ENCODE data around the gene C3orf22.

The C3orf22 gene

DNA sequence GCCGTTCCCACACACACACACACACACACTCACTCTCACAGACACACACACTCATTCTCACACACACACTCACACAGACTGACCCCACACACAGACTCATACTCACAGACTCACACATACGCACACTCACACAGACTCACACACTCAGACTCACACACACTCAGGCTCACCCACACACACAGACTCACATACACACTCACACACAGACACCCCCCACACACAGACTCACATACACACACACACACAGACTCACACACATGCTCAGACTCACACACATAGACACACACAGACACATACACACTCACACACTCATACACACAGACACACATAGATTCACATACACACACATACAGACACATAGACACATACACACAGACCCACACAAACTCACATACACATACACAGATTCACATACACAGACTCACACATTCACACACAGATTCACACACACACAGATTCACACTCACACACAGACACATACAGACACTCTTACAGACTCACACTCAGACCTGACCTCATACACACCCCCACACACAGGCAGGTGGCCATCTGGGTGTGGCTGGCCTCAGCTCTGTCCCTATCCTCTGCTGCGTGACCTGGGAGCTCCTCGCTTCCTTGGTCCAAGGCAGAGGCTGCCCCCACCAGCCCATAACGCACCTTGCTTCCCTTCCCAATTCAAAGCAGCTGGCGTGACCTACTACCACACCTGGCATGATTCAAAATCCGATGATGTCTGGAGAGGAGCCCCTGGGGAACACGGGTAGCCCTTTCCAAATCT is 1.9 kb downstream of the C3orf22 start:
- no peak for DNase-seq (ENCODE audit: low read depth in 2 of 2)

DNA sequence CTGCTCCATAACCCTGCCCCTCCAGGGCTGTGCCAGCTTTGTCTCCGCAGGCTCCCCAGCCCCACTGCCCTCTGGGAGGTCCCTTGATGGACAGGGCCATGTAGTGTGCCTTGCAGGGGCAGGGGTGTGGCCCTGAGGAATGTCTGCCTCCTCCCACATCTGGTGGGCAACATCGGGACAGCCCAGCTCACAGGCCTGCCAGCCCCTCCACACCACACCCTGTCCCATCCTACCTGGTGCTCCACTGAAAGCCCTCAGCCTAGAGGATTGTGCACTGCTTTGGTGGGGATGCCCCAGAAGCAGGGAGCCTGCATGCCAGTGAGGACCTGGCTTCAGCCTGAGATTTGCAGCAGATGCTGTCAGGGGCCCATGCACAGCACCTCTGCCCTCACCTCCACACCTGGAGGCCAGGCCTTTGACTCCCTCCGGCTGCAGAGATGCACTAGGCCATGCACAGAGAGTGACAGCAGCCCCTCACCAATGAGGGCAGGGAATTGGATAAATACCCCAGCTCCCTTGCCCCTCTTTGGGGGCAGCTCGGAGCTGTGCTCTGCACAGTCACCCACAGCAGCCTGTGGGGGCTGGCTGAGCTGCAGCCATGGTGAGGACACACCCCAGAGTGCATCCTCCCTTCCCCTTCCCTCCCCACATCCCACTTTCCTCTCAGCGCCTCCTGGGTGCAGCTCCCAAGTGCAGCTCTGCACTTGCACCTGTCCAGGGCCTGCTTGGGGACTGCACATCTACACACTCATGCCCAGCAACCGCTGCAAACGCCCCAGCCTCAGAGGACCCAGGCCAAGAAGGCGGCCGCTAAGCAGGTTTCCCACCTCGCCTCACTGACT is 2.7 kb downstream of the C3orf22 start:
- no peak for DNase-seq (ENCODE audit: low read depth in 2 of 2)

DNA sequence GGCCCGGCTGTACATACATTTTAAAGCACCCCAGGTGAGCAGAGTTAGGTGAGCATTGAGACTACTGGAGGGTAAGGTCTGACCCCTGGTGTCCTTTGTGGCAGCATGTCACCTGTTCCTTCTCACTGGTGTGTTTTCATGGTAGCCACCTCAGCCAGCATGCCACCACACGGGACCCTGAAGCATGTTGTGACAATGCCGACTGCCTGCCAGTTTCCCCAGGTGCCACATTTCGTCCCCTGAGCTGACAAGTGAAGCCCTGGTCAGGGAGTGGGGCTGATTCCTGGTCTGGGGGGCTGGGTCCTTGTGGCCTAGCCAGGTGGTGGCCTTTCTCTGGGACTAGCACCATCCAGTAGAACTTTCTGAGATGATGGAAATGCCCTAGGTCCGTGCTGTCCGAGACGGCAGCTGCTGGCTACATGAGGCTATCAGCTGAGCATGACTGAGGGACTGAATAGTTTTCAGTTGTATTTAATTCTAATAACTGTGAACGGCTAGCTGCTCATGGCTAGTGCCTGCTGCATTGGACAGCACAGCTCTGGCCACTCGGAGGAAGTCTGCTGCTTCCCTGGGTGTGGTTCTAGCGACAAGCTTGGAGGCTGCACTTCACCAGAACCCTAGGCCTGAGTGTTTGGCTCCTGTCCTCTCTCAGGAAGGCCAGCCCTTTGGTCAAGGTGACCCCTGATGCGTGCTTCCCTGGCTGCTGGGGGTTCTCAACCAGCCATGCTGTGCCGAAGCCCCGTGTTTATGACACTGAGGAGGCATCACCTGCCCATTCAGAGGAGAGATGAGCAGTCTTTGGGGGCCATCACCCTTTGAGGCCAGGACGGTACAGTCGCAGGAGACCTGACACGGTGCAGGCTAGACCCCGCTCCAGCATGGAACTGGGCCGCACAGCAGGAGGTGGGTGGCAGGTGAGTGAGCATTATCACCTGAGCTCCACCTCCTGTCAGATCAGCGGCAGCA is 3.9 kb downstream of the C3orf22 start:
- no peak for DNase-seq (ENCODE audit: low read depth in 2 of 2)

DNA sequence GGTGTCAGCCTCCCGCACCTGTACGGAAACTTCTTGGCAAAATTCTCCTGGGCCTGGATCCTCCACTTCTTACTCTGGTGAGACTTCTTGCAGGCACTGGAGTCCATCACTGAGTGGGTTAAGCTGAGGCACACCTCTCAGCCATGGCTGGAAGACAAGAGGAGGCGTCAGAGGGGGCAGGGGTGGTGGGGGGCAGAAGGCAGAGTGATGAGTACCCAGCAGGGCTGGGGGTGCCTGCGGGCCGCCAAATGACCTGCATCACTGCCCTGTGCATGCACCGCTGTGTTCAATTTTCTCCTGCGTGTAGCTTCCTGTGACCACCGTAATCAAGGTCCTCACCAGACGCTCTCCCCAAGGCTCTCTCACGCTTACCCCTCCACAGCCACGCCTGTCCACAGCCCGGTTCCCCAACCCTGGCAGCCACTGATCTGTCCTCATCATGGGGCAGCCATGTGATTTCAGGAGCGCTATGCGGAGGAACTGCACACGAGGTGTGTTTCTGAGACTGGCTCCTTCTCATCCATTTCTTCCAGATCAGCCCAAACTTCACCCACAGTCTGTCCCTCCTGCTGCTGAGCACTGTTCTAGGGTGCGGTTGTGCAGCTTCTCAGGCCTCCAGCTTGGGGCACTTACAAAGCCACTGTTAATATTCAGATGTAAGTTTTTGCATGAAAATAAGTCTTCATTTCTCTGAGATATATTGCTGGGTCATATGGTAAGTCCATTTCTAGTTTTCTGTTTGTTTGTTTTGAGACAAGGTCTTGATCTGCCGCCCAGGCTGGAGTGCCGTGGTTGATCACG is 5.2 kb downstream of the C3orf22 start:
- no peak for DNase-seq (ENCODE audit: low read depth in 2 of 2)

DNA sequence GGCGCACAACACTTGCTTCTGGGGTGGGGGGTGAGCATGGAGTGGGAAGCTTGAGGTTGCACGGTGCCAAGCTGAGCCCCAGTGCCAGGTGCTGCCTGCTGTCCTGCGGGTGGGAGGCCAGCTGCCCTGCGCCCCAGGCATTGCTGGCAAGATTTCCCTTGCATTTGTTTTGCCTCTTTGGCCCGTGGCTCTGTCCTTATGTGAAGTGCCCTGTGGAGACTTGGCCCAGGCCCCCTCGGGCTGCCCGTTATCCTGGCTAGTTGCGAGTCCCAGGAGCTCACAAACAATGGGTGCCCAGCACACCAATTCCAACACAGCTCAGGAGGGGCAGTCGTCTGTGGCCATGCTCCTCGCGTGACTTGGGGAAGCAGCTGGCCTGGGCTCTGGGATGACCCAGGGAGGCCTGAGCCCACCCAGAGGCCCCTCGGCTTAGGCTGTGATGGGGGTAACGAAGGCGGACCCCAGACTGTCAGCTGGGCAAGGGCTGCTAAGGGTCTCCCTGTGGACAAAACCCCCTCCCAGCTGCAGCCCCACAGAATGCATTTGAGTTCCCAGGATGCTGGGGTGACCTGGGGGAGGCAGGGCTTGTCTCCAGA is 5.9 kb downstream of the C3orf22 start:
- no peak for DNase-seq (ENCODE audit: low read depth in 2 of 2)

DNA sequence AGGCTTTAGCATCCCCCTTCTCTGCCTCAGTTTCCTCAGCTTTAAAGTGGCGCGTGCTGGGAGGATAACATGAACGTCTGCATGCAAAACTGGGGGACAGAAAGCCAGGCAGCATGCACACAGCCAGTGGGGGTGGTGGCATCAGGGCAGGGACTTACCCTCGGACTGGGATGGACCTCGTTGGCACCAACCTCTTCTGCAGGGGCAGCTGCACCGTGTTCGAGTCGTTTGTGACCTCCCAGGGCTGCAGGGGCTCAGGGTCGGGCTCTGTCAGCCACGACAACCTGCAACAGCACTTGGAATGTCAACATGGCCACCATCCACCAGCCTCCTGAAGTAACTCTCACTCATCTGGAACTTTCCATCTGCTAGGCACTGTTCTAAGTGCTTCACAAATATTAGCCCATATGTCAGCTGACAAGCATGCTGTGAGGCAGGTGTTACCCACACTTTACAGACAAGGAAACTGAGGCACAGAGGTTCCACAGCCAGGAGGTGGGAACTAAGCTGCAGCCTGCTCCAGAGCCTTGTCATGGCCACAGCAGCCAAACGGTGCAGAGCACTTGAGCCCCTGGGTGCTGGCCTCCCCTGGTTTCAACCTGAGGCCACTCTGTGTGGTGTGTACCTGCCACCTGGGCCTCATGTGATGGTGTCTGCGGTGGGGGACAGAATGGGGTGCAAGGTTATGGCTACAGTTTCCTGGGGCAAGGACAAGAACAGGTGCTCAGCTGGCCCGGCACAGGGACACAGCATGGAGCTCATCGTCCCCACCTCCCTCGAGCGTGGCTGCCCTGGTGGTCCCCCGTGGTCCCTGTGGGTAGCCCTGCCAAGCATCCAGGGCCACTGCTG is 6.7 kb downstream of the C3orf22 start:
- DNase-seq (ENCODE audit: low read depth in 2 of 2): no peak

DNA sequence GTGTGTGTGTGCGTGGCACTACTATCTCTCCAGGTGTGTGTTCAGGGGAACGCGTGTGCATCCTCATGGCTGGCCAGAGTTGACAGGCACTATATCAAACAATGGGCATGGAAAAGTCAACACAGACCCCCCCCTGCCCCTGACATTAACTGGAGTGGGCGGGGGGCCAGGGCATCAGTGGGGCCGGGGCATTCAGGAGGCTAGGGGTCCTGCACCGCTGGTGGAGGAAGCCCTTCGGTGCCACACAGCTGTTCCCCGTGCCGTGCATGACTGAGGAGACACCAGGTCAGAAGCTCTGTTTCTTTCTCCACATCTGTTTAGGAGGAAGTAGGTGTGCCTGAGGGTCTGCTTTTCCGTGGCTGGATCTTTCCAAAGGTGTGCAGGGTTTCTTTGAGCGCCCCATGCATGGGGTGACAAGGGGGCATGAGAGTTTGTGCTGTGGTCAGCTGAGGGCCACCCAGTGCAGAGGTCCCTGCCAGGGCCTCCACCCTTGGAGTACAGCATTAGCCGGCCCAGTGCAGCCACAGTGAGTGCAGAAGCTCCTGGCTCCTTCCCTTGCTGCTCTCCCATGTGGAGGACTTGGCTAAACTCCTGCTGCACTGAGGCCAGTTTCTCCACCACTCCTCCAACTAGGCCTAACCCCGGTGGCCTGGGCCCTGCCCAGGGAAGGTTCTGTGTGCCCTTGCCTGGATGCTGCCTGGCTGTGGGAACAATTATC is 7.5 kb downstream of the C3orf22 start:
- no peak for DNase-seq (ENCODE audit: low read depth in 2 of 2)

DNA sequence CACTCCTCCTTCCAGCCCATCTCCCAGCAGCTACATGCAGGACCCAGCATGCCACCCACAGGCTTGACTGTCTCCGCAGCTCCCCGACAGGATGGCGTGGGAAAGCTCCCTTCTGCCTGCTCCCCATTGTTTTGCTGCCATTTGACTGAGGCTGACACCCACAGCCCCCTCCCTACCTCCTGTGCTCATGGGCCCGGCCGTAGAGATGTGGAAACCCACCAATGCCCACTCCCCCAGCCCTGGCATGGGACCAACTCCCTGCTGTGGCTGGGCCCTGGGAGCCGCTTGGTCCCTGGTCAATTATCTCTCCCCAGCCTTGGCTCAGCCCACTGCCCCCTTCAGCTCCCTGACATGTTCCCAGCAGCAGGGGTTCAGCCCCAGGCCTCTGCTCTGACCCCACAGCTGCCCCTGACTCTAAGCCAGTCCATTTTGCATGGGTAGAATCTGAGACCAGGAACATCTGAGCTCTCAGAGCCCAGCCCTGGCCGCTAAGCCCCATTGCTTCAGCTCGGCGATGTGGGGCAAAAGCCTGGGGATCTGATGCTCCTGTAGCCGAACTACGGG is 8.2 kb downstream of the C3orf22 start:
- no peak for DNase-seq (ENCODE audit: low read depth in 2 of 2)

DNA sequence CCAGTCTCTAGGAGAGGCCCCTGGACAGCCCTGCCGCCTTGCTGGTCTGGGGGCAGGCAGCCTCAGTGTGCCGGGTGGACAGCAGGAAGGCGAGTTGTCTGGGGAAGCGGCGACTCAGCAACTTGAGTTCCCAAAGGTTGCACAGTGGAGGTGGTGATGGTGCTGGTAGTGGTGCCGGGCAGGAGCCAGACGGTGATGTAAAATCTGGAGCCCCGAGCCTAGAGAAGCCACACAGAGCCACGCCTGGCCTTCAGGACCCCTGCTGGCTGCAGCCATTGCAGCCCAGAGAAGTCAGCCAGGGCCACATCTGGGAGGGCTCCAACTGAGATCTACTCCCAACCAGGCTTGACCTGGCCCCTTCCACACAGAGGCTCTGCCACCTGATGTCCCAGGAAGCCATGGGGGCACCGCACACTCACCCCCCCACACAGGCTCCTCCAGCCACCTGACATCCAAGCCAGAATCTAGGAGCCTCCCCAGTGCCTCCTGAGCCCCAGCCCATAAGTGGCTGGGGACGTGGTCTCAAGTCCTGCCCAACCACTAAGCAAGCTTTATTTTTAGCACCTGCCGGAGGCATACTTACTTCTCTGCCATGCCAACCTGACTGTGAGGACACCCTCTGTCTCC is 8.8 kb downstream of the C3orf22 start:
- no peak for DNase-seq (ENCODE audit: low read depth in 2 of 2)

DNA sequence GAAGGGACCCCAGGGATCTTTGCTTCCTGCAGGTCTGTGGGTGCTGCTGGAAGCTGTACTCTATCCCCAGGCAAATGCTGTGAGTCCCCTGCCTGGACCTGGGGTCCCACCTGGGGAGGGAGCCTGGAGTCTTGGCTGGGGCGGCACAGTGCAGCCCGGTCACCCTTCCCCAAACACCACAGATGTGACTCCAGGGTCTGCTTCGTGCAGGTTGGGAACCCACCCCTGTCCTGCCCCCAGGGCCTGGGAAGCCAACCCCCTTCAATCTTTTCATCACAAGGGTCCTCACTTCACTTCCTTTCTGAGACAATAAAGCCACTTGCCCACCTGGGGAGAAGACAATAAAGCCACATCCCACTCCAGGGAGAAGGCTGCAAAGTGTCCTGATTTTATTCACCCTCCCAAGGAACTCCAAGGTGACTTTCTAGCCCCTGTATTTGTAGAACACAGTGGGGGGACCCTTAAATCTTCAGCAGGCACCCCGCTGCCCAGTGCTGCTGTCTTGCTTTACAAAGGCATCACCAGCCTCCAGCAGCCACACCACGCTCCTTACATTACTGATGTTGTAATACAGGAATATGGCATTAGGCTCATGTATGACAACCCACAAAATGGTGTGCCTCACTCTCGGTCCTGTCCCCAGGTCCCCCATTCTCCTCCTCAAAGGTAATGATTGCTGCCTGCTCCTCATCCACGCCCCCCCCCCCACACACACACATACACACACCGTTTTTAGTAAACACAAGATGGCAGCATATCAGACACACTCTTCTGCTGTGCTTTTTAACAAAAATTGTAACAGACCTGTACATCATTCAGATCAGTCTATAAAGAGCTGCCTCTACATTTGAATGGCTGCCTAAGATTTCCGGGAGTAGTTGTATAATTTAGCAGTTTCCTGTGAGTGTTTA is 9.9 kb downstream of the C3orf22 start:
- no peak for DNase-seq (ENCODE audit: low read depth in 2 of 2)

DNA sequence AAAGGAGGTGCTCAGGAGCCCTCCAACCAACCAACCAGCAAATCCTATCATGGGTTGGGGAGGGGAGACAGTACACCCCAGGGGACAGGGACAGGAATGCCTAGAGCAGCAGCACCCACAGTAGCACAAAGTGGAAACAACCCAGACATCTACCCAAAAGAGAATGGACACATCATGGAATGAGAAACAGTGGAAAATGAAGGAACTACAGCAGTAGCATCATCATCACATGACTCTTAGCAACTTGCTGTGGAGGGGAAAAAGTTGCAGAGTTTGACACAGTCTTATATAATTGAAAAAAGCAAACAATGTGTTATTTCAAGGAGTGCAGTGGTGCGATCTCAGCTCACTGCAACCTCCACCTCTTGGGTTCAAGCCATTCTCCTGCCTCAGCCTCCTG is 11.0 kb downstream of the C3orf22 start:
- no peak for DNase-seq (ENCODE audit: low read depth in 2 of 2)

DNA sequence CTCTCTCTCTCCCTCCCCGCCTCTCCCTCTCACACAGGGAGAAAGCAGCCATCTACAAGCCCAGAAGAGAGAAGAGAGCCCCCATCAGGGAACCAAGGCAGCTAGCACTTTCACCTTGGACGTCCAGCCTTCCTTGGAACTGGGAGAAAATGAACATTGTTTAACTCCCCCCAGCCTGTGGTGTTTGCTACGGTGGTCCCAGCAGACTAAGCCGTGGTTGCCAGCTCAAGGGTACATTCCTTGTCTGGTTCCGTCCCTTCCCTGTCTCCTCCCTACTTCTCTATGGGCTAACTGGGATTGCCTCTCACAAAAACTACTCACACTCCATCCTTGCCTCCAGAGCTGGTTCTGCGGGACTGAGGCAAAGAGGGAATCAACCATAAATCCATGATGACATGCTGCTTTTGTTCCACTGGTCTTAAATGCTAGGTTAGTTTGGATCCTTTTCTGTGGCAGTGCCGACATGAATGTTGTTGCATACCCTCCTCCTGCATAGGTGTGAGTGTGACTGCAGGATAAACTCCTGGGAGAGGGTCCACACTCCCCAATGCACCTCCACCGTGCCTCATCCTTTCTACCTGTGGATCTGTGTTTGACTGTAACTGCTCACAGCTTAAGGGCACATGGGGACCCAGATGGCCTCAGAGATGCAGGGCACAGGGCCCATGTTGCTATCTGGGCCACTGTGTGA is 12.0 kb downstream of the C3orf22 start:
- no peak for DNase-seq (ENCODE audit: low read depth in 2 of 2)

DNA sequence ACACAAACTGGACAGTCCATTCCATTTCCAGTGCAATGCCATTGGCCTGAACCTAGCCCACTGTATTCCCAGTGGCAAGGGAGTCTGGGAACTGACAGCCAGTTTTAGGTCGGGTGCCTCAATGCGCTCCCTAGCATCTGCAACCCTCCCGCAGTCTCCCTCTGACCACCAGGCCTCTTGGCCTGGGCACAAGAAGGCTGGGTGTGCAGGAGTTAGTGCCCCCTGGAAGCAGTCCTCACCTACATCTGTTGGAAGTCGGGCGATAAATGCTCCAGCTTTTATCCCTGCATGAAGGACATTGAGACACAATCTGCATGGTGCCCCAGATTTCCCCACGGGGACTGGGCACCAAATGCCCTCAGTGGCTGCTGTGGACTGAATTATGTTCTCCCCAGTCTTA is 12.7 kb downstream of the C3orf22 start:
- no peak for DNase-seq (ENCODE audit: low read depth in 2 of 2)

DNA sequence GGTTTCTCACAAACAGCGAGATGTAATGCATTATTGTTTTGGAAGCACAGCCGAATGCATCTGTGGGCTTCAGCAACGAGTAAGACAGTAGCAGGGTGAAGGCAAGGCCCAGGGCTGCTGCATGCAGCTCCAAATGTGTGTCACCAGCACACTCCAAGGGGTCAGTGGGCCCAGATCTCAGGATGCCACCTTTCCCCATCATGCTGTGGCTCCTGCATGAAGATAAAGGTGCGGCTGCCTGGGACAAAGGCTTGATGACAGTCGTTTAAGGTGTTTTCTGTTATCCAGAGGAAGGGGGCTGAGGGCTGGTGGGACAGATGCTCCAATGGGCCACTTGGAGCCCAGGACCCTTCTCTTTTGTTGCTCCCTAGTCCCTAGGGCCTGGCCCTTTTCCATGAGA is 13.2 kb downstream of the C3orf22 start:
- DNase-seq (ENCODE audit: low read depth in 2 of 2): no peak

DNA sequence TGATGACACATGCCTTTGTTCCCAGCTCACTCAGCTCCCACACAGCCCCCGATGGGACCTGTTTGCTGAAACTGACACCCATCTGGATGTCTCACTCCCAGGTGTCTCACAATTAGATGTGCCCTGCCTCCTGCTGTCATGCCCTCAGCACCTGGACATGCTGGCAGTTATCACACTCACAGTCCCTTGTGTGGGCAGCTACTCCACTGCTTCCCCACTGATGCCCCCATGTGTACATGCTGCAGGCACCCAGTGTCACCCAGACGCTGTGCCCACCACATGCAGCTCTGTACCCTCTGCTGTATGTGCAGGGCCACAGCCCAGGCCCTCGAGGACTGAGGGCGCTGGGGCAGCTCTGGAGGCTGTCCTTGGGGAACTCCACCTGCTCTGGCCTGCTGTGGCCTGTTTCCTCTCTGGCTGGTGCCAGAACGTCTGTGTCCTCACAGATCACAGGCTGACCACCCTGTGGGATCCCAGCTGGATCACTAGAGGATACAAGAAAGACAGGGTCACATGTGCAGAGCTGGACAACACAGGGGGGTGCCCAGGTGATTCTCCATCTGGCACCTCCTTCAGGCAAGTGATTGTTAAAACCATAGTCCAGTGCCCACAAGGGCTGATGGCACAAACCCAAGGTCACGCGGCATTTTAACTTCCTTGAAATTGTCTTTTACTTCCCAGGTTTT is 14.0 kb downstream of the C3orf22 start:
- DNase-seq (ENCODE audit: low read depth in 2 of 2): no peak

DNA sequence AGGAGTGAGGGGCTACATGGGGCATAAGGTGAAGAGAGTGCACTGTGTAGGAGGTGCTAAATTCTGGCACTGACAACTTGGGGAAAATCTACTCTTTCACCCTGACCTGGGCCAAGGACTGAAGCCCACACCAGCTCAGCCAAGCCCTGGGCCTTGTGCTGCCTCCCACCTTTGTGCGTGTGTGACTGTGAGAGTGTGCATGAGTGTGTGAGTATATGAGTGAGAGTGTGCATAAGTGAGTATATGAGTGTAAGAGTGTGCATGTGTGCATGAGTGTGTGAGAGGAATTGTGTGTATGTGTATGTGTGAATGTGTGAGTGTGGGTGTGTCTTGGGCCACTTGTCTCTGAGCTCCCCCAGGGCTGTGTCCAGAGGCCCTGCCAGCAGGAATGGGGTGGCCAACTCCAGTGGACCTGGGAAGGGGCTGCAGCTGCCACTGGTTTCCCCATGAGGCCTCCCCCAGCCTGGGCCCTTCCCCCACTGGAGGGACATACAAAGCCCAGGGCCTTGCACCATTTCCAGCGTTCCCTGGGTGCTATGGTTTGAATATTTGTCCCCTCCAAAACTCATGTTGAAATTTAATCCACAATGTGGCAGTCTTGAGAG is 15.2 kb downstream of the C3orf22 start:
- DNase-seq (ENCODE audit: low read depth in 2 of 2): no peak
